Fibroblast of lung (primary cell): Measurements from ENCODE around the gene GLCCI1. TPM values are rescaled to one million over a fixed set of nuclear protein-coding genes. Genes with fewer than 3 reads are reported as not detected.

ENCODE experiments used
- DNase-seq, 2 donors: peaks; one replicate each; pipeline versions ENCODE4 v3.0.0 to v3.0.0-alpha.2; 2010; ENCODE audit warnings: low read depth in 2 of 2
- H2AFZ ChIP-seq: 2 replicates; pipeline ENCODE4 v1.5.1; 2012; ENCODE audit warnings: low read length, control low read depth, inconsistent platforms
- H3K27ac ChIP-seq: 2 replicates; pipeline ENCODE4 v1.5.1; 2011; ENCODE audit warnings: low read length, control low read depth; ENCODE audit not compliant: insufficient read depth
- H3K27me3 ChIP-seq: 2 replicates; pipeline ENCODE4 v1.5.1; 2011; ENCODE audit warnings: mild to moderate bottlenecking, low read length; ENCODE audit not compliant: control insufficient read depth, insufficient read depth
- H3K36me3 ChIP-seq: 2 replicates; pipeline ENCODE4 v1.5.1; 2011; ENCODE audit warnings: low read length; ENCODE audit not compliant: control insufficient read depth, insufficient read depth
- H3K4me1 ChIP-seq: 2 replicates; pipeline ENCODE4 v1.5.1; 2011; ENCODE audit warnings: low read length; ENCODE audit not compliant: control insufficient read depth, insufficient read depth; ENCODE audit errors: extremely low read depth
- H3K4me2 ChIP-seq: 2 replicates; pipeline ENCODE4 v1.5.1; 2011; ENCODE audit warnings: low read length, control low read depth; ENCODE audit not compliant: insufficient read depth; ENCODE audit errors: extremely low read depth
- H3K4me3 ChIP-seq, 4 experiments: fragments of 200-600 bp in 1 of 4; sonication (generic) in 1 of 4; replicated peaks in 1 of 4; 2 replicates each; pipeline ENCODE4 v1.5.1; 2011 to 2016; ENCODE audit warnings: low read length in 4 of 4, low read depth in 3 of 4, mild to moderate bottlenecking in 3 of 4, control low read depth in 2 of 4, inconsistent platforms in 1 of 4, mixed read lengths in 1 of 4; ENCODE audit not compliant: insufficient read depth in 1 of 4; ENCODE audit errors: control extremely low read depth in 1 of 4
- H3K79me2 ChIP-seq: 2 replicates; pipeline ENCODE4 v1.5.1; 2012; ENCODE audit warnings: mild to moderate bottlenecking, low read length, inconsistent platforms; ENCODE audit not compliant: control insufficient read depth, insufficient read depth
- H3K9ac ChIP-seq: 2 replicates; pipeline ENCODE4 v1.5.1; 2011; ENCODE audit warnings: mild to moderate bottlenecking, low read length, control low read depth; ENCODE audit not compliant: insufficient read depth
- H3K9me3 ChIP-seq: 2 replicates; pipeline ENCODE4 v1.5.1; 2012; ENCODE audit warnings: low read depth, low read length; ENCODE audit not compliant: control insufficient read depth, insufficient read depth
- H4K20me1 ChIP-seq: 2 replicates; pipeline ENCODE4 v1.5.1; 2011; ENCODE audit warnings: low read length; ENCODE audit not compliant: control insufficient read depth, insufficient read depth; ENCODE audit errors: extremely low read depth
- EZH2 ChIP-seq: IDR thresholded peaks from 2 replicates; pipeline ENCODE4 v1.5.1; 2012; ENCODE audit warnings: low read length, control low read depth, mild to moderate bottlenecking; ENCODE audit errors: missing control alignments
- polyA plus RNA-seq, 2 donors: library from polyadenylated mRNA; depleted of rRNA in 1 of 2; stranded (reverse) in 1 of 2; unstranded in 1 of 2; fragments of >200 nt; gene quantifications; 2 replicates each; pipeline ENCODE4 v1.2.1, GENCODE V29; 2011 to 2012; ENCODE audit warnings: missing spikeins in 1 of 2
- total RNA-seq: library from RNA; depleted of rRNA; stranded (reverse); fragments of >200 nt; gene quantifications from 2 replicates; pipeline ENCODE4 v1.2.1, GENCODE V29; 2014
- TF ChIP-seq, protein P1 (sequence below), 2 donors: IDR thresholded peaks in 1 of 2; conservative IDR thresholded peaks in 1 of 2; 1 replicate in 1 of 2; 2 replicates in 1 of 2; pipeline ENCODE4 v1.5.1; 2011 to 2012; ENCODE audit warnings: low read length in 2 of 2, control low read depth in 1 of 2, inconsistent platforms in 1 of 2, low read depth in 1 of 2, mild to moderate bottlenecking in 1 of 2

The GLCCI1 gene
- total and polyA plus RNA-seq, 2 donors (not counting 1 experiment from before 2014, with no cell fraction given), result 4.4 to 8.3 TPM

DNA sequence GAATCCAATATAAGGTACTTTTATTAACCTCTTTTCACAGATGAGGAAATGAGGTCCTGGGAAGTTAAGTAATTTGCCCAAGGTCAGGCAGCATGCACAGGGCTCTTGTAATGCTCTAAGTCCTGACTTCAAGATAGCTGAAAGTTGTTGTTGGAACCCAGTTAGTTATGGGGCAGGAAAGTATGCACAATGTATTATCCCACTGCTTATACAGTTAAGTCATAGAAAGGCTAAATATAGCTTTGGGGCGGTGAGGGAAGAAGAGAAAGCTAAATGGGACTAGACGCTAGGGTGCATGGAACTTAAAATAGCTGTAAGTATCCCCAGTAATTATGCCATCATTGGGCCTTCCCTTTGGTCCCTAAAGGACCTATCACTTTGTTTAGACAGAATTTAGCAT lies 9.2 kb downstream of the GLCCI1 start:
- H3K4me3 ChIP-seq, result no peak overlapping the region
- no peak overlapping the region for H3K9ac ChIP-seq
- H3K27ac ChIP-seq, result no peak overlapping the region
- no peaks in the 10 kb centered on the region for H3K36me3 ChIP-seq
- H3K79me2 ChIP-seq, result peaks cover 2% of the 10 kb centered on the region
- H3K4me1 ChIP-seq, result no peaks in the 10 kb centered on the region
- no peaks in the 10 kb centered on the region for H4K20me1 ChIP-seq
- H3K4me2 ChIP-seq, result no peak overlapping the region
- no peaks in the 10 kb centered on the region for H3K27me3 ChIP-seq
- TF ChIP-seq, protein P1, sequence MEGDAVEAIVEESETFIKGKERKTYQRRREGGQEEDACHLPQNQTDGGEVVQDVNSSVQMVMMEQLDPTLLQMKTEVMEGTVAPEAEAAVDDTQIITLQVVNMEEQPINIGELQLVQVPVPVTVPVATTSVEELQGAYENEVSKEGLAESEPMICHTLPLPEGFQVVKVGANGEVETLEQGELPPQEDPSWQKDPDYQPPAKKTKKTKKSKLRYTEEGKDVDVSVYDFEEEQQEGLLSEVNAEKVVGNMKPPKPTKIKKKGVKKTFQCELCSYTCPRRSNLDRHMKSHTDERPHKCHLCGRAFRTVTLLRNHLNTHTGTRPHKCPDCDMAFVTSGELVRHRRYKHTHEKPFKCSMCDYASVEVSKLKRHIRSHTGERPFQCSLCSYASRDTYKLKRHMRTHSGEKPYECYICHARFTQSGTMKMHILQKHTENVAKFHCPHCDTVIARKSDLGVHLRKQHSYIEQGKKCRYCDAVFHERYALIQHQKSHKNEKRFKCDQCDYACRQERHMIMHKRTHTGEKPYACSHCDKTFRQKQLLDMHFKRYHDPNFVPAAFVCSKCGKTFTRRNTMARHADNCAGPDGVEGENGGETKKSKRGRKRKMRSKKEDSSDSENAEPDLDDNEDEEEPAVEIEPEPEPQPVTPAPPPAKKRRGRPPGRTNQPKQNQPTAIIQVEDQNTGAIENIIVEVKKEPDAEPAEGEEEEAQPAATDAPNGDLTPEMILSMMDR (conservative IDR thresholded peaks at IDR 0.05 in 1 of 2, IDR thresholded peaks at IDR 0.05 in 1 of 2; ENCODE audit: low read depth in 1 of 2, low read length in 2 of 2), result no peak
- no peak for TF ChIP-seq EZH2
- no peaks in the 10 kb centered on the region for H3K9me3 ChIP-seq
- no peak overlapping the region for H2AFZ ChIP-seq
- peak; percentile 37 to 73 for DNase-seq

DNA sequence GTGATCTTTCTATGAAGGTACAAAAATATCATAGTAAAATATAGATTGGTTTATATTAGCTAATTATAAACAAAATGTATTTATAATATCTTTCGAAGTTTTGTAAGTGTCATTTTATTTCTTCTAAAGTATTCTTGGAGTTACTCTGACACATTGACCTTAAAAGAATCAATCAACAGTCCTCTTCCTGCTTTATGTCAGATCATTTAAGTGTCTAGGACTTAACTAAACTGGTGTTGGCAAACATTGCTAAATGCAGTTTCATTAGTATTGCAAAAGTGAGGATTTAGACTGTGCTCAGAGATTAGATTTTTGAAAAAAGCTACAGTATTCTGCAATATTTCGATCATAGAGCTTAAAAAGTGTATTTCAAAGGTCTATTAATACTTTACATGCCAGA lies 10.3 kb downstream of the GLCCI1 start:
- no peak overlapping the region for H3K27ac ChIP-seq
- no peak for TF ChIP-seq EZH2
- TF ChIP-seq, protein P1 (conservative IDR thresholded peaks at IDR 0.05 in 1 of 2, IDR thresholded peaks at IDR 0.05 in 1 of 2; ENCODE audit: low read depth in 1 of 2, low read length in 2 of 2), result no peak
- no peaks in the 10 kb centered on the region for H3K27me3 ChIP-seq
- H3K4me3 ChIP-seq, result no peak overlapping the region
- DNase-seq, result peak in 1 of 2 donors; percentile 36
- H3K4me2 ChIP-seq, result no peak overlapping the region
- H3K9ac ChIP-seq, result no peak overlapping the region
- no peaks in the 10 kb centered on the region for H3K4me1 ChIP-seq
- H4K20me1 ChIP-seq, result no peaks in the 10 kb centered on the region
- H3K9me3 ChIP-seq, result no peaks in the 10 kb centered on the region
- no peak overlapping the region for H2AFZ ChIP-seq
- peaks cover 2% of the 10 kb centered on the region for H3K79me2 ChIP-seq
- no peaks in the 10 kb centered on the region for H3K36me3 ChIP-seq

DNA sequence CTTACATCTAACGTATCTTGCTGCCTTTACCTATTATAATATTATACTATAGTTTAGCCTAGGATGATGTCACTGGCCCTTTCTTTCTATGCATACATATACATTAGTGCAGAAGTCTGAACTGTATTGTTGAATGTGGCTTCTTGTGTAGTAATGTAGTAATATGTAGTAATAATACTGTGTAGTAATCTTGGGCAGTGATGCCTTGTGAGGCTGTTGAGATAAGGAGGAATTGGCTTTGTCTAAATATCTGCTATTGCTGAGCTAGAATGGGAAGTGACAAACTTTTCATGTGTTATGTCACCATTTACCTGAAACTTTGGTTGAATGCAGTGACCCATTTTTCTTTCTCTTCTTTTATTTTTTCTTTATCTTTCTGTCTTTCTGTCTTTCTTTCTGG lies 11.0 kb downstream of the GLCCI1 start:
- no peak for TF ChIP-seq EZH2
- TF ChIP-seq, protein P1 (conservative IDR thresholded peaks at IDR 0.05 in 1 of 2, IDR thresholded peaks at IDR 0.05 in 1 of 2; ENCODE audit: low read depth in 1 of 2, low read length in 2 of 2), result no peak
- Histone ChIP-seq H2AFZ (no peak overlapping the region), H3K9ac (no peak overlapping the region), H3K4me1 (no peaks in the 10 kb centered on the region), H3K9me3 (no peaks in the 10 kb centered on the region), H3K27me3 (no peaks in the 10 kb centered on the region), H3K27ac (no peak overlapping the region), H3K36me3 (no peaks in the 10 kb centered on the region), H3K79me2 (peaks cover 2% of the 10 kb centered on the region), H3K4me2 (no peak overlapping the region), H4K20me1 (no peaks in the 10 kb centered on the region), H3K4me3 (no peak overlapping the region)
- no peak for DNase-seq
